HCT116 (cell line): ENCODE data around the gene PML.

Experiments used
- CEBPB ChIP-seq: IDR thresholded peaks from 2 replicates; pipeline ENCODE4 v1.6.1; 2012; ENCODE audit warnings: low read depth
- EZH2 ChIP-seq: fragments of 200-600 bp; sonication (generic); IDR thresholded peaks from 2 replicates; pipeline ENCODE4 v1.6.1; 2017; ENCODE audit warnings: antibody characterized with exemption, mixed run types
- EZH2phosphoT487 ChIP-seq: fragments of 200-600 bp; IDR thresholded peaks from 2 replicates; pipeline ENCODE4 v1.6.1; 2018; ENCODE audit warnings: antibody characterized with exemption, borderline replicate concordance
- MAX ChIP-seq: IDR thresholded peaks from 2 replicates; pipeline ENCODE4 v1.6.1; 2012
- POLR2A ChIP-seq: IDR thresholded peaks from 2 replicates; pipeline ENCODE4 v1.7.0; 2011; ENCODE audit warnings: borderline replicate concordance; ENCODE audit not compliant: insufficient read depth, insufficient read length; ENCODE audit errors: extremely low read depth
- POLR2AphosphoS5 ChIP-seq: IDR thresholded peaks from 2 replicates; pipeline ENCODE4 v1.6.1; 2011; ENCODE audit warnings: mild to moderate bottlenecking, low read depth, low read length, moderate library complexity
- RAD21 ChIP-seq: IDR thresholded peaks from 2 replicates; pipeline ENCODE4 v1.6.1; 2012; ENCODE audit warnings: low read depth, mild to moderate bottlenecking
- SP1 ChIP-seq: IDR thresholded peaks from 2 replicates; pipeline ENCODE4 v1.6.1; 2012; ENCODE audit warnings: low read depth
- SRF ChIP-seq: IDR thresholded peaks from 2 replicates; pipeline ENCODE4 v1.6.1; 2012; ENCODE audit warnings: low read depth
- TCF7L2 ChIP-seq: IDR thresholded peaks from 2 replicates; pipeline ENCODE4 v1.7.0; 2011; ENCODE audit warnings: borderline replicate concordance, inconsistent platforms; ENCODE audit not compliant: insufficient read depth, insufficient read length; ENCODE audit errors: extremely low read depth
- YY1 ChIP-seq: IDR thresholded peaks from 2 replicates; pipeline ENCODE4 v1.6.1; 2011; ENCODE audit warnings: low read length, low read depth, moderate library complexity, mild to moderate bottlenecking; ENCODE audit not compliant: insufficient replicate concordance; ENCODE audit errors: extremely low read depth
- TF ChIP-seq, protein P1 (sequence below), 3 experiments: fragments of 200-600 bp in 1 of 3; sonication (generic) in 1 of 3; IDR thresholded peaks in 2 of 3; conservative IDR thresholded peaks in 1 of 3; 2 replicates each; pipeline ENCODE4 v1.5.1; 2012 to 2017; ENCODE audit warnings: low read depth in 2 of 3, low read length in 2 of 3, antibody characterized with exemption in 1 of 3, borderline replicate concordance in 1 of 3, control low read depth in 1 of 3, mild to moderate bottlenecking in 1 of 3, mixed read lengths in 1 of 3, mixed run types in 1 of 3, moderate library complexity in 1 of 3; ENCODE audit not compliant: insufficient read depth in 1 of 3

- TF ChIP-seq, protein P1, sequence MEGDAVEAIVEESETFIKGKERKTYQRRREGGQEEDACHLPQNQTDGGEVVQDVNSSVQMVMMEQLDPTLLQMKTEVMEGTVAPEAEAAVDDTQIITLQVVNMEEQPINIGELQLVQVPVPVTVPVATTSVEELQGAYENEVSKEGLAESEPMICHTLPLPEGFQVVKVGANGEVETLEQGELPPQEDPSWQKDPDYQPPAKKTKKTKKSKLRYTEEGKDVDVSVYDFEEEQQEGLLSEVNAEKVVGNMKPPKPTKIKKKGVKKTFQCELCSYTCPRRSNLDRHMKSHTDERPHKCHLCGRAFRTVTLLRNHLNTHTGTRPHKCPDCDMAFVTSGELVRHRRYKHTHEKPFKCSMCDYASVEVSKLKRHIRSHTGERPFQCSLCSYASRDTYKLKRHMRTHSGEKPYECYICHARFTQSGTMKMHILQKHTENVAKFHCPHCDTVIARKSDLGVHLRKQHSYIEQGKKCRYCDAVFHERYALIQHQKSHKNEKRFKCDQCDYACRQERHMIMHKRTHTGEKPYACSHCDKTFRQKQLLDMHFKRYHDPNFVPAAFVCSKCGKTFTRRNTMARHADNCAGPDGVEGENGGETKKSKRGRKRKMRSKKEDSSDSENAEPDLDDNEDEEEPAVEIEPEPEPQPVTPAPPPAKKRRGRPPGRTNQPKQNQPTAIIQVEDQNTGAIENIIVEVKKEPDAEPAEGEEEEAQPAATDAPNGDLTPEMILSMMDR (IDR thresholded peaks at IDR 0.05 in 2 of 3, conservative IDR thresholded peaks at IDR 0.05 in 1 of 3; ENCODE audit: borderline replicate concordance in 1 of 3, insufficient read depth in 1 of 3, low read depth in 2 of 3, low read length in 2 of 3): no peak
- TF ChIP-seq YY1: no peak
- TF ChIP-seq SRF: no peak
- TF ChIP-seq EZH2phosphoT487: no peak
- TF ChIP-seq RAD21: no peak
- no peak for TF ChIP-seq POLR2AphosphoS5
- no peak for TF ChIP-seq EZH2
- no peak for TF ChIP-seq TCF7L2
- TF ChIP-seq POLR2A: no peak
- no peak for TF ChIP-seq MAX
- no peak for TF ChIP-seq SP1
- TF ChIP-seq CEBPB: no peak
Observed at GRCh38 chr15:74043425-74044266, 49.1 kb downstream of the PML start.
